ENCODE data around the gene ESR2.

The ESR2 gene

GRCh38 chr14:64289571-64289970, 4.6 kb downstream of the ESR2 start:
- TF ChIP-seq CTCF (IDR thresholded peaks at IDR 0.05), result no peak
- Histone ChIP-seq H3K79me2 (no peaks in the 10 kb centered on the region), H3K9ac (no peak overlapping the region), H2AFZ (no peak overlapping the region), H3K36me3 (ENCODE audit: control insufficient read depth, insufficient read depth, low read length) (no peaks in the 10 kb centered on the region), H3K9me3 (ENCODE audit: control insufficient read depth, low read length) (no peaks in the 10 kb centered on the region), H3K27me3 (ENCODE audit: control insufficient read depth, insufficient read depth, low read length) (no peaks in the 10 kb centered on the region), H3K27ac (no peak overlapping the region), H3K4me3 (ENCODE audit: low read depth, low read length) (no peak overlapping the region), H3K4me2 (ENCODE audit: low read length) (no peak overlapping the region), H3K4me1 (peaks cover 3% of the 10 kb centered on the region)

GRCh38 chr14:64281805-64282204, 12.4 kb downstream of the ESR2 start:
- H3K79me2 ChIP-seq, result no peaks in the 10 kb centered on the region
- no peak overlapping the region for H3K9ac ChIP-seq
- no peaks in the 10 kb centered on the region for H3K36me3 ChIP-seq (ENCODE audit: control insufficient read depth, insufficient read depth, low read length)
- no peak overlapping the region for H3K4me3 ChIP-seq (ENCODE audit: low read depth, low read length)
- no peak overlapping the region for H2AFZ ChIP-seq
- no peaks in the 10 kb centered on the region for H3K4me1 ChIP-seq
- no peak overlapping the region for H3K4me2 ChIP-seq (ENCODE audit: low read length)
- H3K9me3 ChIP-seq (ENCODE audit: control insufficient read depth, low read length), result no peaks in the 10 kb centered on the region
- no peak for TF ChIP-seq CTCF (IDR thresholded peaks at IDR 0.05)
- H3K27me3 ChIP-seq (ENCODE audit: control insufficient read depth, insufficient read depth, low read length), result no peaks in the 10 kb centered on the region
- H3K27ac ChIP-seq, result no peak overlapping the region

DNA sequence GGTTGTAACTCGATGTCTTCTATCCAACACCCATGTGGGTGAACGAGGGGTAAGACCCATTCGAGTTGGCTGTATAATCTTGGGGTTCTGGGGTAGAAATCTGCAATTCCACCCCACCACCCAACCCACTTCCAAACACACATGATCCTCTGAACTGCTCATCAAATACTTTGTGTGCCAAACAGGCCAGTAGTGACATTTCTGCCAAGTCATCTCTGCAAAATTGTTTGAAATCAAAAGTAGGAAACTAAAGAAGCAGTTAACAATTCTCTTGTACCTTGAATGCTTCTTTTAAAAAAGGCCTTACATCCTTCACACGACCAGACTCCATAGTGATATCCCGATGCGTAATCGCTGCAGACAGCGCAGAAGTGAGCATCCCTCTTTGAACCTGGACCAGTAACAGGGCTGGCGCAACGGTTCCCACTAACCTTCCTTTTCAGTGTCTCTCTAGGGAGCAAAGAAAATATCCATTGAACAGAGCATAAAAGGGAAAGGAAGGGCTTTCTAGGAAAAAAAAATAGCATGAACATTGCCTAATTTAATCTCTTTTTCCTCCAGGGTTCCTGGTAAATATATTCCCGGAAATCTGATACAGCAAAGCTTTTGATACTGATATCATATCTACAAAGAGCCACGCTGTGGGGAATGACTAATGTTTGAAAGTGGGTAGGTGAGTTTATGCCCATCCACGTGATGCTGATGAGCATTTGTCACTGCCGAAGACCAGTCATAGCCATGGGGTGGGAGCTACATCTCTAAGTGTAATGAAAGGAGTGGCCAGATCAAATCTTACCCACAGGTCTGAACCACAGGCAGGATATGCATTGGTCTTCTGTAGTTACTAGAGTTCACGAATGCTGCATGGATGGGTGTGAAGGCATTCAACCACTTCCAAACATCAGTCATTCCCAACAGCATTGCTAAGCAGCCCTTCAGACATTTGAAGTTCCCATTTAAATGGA, 14.2 kb downstream of the ESR2 start:
- no peak overlapping the region for H3K27ac ChIP-seq
- no peak overlapping the region for H3K4me3 ChIP-seq (ENCODE audit: low read depth, low read length)
- no peaks in the 10 kb centered on the region for H3K36me3 ChIP-seq (ENCODE audit: control insufficient read depth, insufficient read depth, low read length)
- no peaks in the 10 kb centered on the region for H3K27me3 ChIP-seq (ENCODE audit: control insufficient read depth, insufficient read depth, low read length)
- no peak overlapping the region for H3K9ac ChIP-seq
- no peaks in the 10 kb centered on the region for H3K9me3 ChIP-seq (ENCODE audit: control insufficient read depth, low read length)
- no peak overlapping the region for H3K4me2 ChIP-seq (ENCODE audit: low read length)
- H3K79me2 ChIP-seq, result no peaks in the 10 kb centered on the region
- H2AFZ ChIP-seq, result no peak overlapping the region
- H3K4me1 ChIP-seq, result no peaks in the 10 kb centered on the region
- no peak for TF ChIP-seq CTCF (IDR thresholded peaks at IDR 0.05)

GRCh38 chr14:64278458-64278857, 15.7 kb downstream of the ESR2 start:
- TF ChIP-seq CTCF (IDR thresholded peaks at IDR 0.05), result no peak

DNA sequence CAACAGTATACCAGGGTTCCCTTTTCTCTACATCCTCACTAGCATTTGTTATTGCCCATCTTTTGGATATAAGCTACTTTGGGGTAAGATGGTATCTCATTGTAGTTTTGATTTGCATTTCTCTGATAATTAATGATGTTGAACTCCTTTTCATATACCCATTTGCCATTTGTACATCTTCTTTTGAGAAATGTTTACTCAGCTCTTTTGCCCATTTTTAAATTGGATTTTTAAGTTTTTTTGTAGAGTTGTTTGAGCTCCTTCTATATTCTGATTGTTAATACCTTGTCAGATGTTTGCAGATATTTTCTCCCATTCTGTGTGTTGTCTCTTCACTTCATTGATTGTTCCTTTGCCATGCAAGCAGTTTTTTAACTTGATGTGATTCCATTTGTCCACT, 22.2 kb downstream of the ESR2 start:
- Histone ChIP-seq H2AFZ (no peak overlapping the region), H3K36me3 (ENCODE audit: control insufficient read depth, insufficient read depth, low read length) (no peaks in the 10 kb centered on the region), H3K9ac (no peak overlapping the region), H3K27me3 (ENCODE audit: control insufficient read depth, insufficient read depth, low read length) (no peaks in the 10 kb centered on the region), H3K4me3 (ENCODE audit: low read depth, low read length) (no peak overlapping the region), H3K4me1 (no peaks in the 10 kb centered on the region), H3K27ac (no peak overlapping the region), H3K79me2 (no peaks in the 10 kb centered on the region), H3K4me2 (ENCODE audit: low read length) (no peak overlapping the region), H3K9me3 (ENCODE audit: control insufficient read depth, low read length) (no peaks in the 10 kb centered on the region)
- TF ChIP-seq CTCF (IDR thresholded peaks at IDR 0.05), result no peak

More at GRCh38 chr14:64278458-64278857, 15.7 kb downstream of the ESR2 start:
- H3K4me1 ChIP-seq, result no peaks in the 10 kb centered on the region
- no peak overlapping the region for H3K4me2 ChIP-seq (ENCODE audit: low read length)
- H3K27ac ChIP-seq, result no peak overlapping the region
- H3K4me3 ChIP-seq (ENCODE audit: low read depth, low read length), result no peak overlapping the region
- no peaks in the 10 kb centered on the region for H3K79me2 ChIP-seq
- H3K9ac ChIP-seq, result no peak overlapping the region
- H3K27me3 ChIP-seq (ENCODE audit: control insufficient read depth, insufficient read depth, low read length), result no peaks in the 10 kb centered on the region
- H2AFZ ChIP-seq, result no peak overlapping the region
- H3K36me3 ChIP-seq (ENCODE audit: control insufficient read depth, insufficient read depth, low read length), result no peaks in the 10 kb centered on the region
- H3K9me3 ChIP-seq (ENCODE audit: control insufficient read depth, low read length), result no peaks in the 10 kb centered on the region
